WTC11 (cell line): ENCODE data around the gene NSUN7. TPM values are rescaled to one million over a fixed set of nuclear protein-coding genes. Genes with fewer than 3 reads are reported as not detected.

ENCODE experiments used
- ATAC-seq: fragments of 200-7000 bp; cut with Tn5 transposase; 2 replicates; pipeline ENCODE4 v1.10.0; 2021; ENCODE audit warnings: mild to moderate bottlenecking, moderate library complexity
- Bru-seq: library from RNA; stranded (reverse); fragments of 400-500 nt; gene quantifications from one replicate; lab custom pipeline; 2021; lab: Mats Ljungman, UMichigan
- CTCF ChIA-PET: fragments of 300-600 bp; sonication (Branson Sonifier 250); formaldehyde crosslinking; loops from one replicate; lab custom pipeline; 2021; ENCODE audit warnings: antibody characterized with exemption; lab: Charles Lee
- POLR2A ChIA-PET: fragments of 350-600 bp; sonication (Branson Sonifier 250); formaldehyde crosslinking; loops from one replicate; lab custom pipeline; 2021; ENCODE audit warnings: antibody characterized with exemption; lab: Charles Lee
- DNase-seq: peaks from one replicate; pipeline ENCODE4 v3.0.0; 2021; ENCODE audit warnings: low spot score
- H3K27ac Mint-ChIP-seq: 2 replicates; pipeline ENCODE4 v1.8.0; 2021; ENCODE audit warnings: mixed read lengths
- H3K27me3 Mint-ChIP-seq: 2 replicates; pipeline ENCODE4 v1.8.0; 2021; ENCODE audit warnings: low read depth, mild to moderate bottlenecking, moderate library complexity, mixed read lengths
- H3K36me3 Mint-ChIP-seq: 2 replicates; pipeline ENCODE4 v1.8.0; 2021; ENCODE audit warnings: mixed read lengths
- H3K4me1 Mint-ChIP-seq: 2 replicates; pipeline ENCODE4 v1.8.0; 2022; ENCODE audit warnings: mixed read lengths
- H3K4me3 Mint-ChIP-seq: 2 replicates; pipeline ENCODE4 v1.8.0; 2021; ENCODE audit warnings: mild to moderate bottlenecking, moderate library complexity, mixed read lengths
- H3K9me3 Mint-ChIP-seq: 2 replicates; pipeline ENCODE4 v1.8.0; 2021; ENCODE audit warnings: mixed read lengths
- ATF2 ChIP-seq: sonication (generic); formaldehyde crosslinking; IDR thresholded peaks from 2 replicates; pipeline ENCODE4 v1.8.1; 2022; ENCODE audit warnings: low read depth, missing genetic modification reagents, borderline replicate concordance
- CREM ChIP-seq: sonication (generic); formaldehyde crosslinking; IDR thresholded peaks from 2 replicates; pipeline ENCODE4 v1.8.1; 2022; ENCODE audit warnings: mild to moderate bottlenecking, missing genetic modification reagents, moderate library complexity
- EMX1 ChIP-seq: fragments of 250-450 bp; sonication (Bioruptor Pico); IDR thresholded peaks from 2 replicates; pipeline ENCODE4 v1.8.0; 2021; ENCODE audit warnings: mild to moderate bottlenecking
- ETV6 ChIP-seq: sonication (generic); formaldehyde crosslinking; IDR thresholded peaks from 2 replicates; pipeline ENCODE4 v1.8.1; 2022; ENCODE audit warnings: mild to moderate bottlenecking, missing genetic modification reagents
- FOXJ3 ChIP-seq: sonication (generic); formaldehyde crosslinking; IDR thresholded peaks from 2 replicates; pipeline ENCODE4 v1.9.0; 2021; ENCODE audit warnings: missing genetic modification reagents, mild to moderate bottlenecking, borderline replicate concordance
- FOXP1 ChIP-seq: sonication (generic); formaldehyde crosslinking; IDR thresholded peaks from 2 replicates; pipeline ENCODE4 v1.8.0; 2022; ENCODE audit warnings: missing genetic modification reagents, mild to moderate bottlenecking, moderate library complexity, borderline replicate concordance
- GRHL2 ChIP-seq: fragments of 250-450 bp; sonication (Bioruptor Pico); IDR thresholded peaks from 2 replicates; pipeline ENCODE4 v1.8.0; 2022; ENCODE audit warnings: mild to moderate bottlenecking, moderate library complexity; ENCODE audit not compliant: insufficient replicate concordance, severe bottlenecking
- HMGA2 ChIP-seq: fragments of 250-450 bp; sonication (Bioruptor Pico); IDR thresholded peaks from 2 replicates; pipeline ENCODE4 v1.4.0; 2021; ENCODE audit warnings: mild to moderate bottlenecking, moderate library complexity
- JAZF1 ChIP-seq: fragments of 250-450 bp; sonication (Bioruptor Pico); IDR thresholded peaks from 2 replicates; pipeline ENCODE4 v1.9.0; 2021; ENCODE audit warnings: moderate library complexity, mild to moderate bottlenecking, inconsistent platforms
- KAT7 ChIP-seq: sonication (generic); formaldehyde crosslinking; IDR thresholded peaks from 2 replicates; pipeline ENCODE4 v1.8.1; 2023; ENCODE audit warnings: missing genetic modification reagents, mild to moderate bottlenecking, borderline replicate concordance
- MXD4 ChIP-seq: fragments of 250-450 bp; sonication (Bioruptor Pico); IDR thresholded peaks from 2 replicates; pipeline ENCODE4 v1.8.0; 2021; ENCODE audit warnings: mild to moderate bottlenecking, moderate library complexity, borderline replicate concordance
- RELA ChIP-seq: sonication (generic); formaldehyde crosslinking; IDR thresholded peaks from 2 replicates; pipeline ENCODE4 v1.8.1; 2022; ENCODE audit warnings: missing genetic modification reagents, mild to moderate bottlenecking, borderline replicate concordance
- SOX15 ChIP-seq: fragments of 250-450 bp; sonication (Bioruptor Pico); IDR thresholded peaks from 2 replicates; pipeline ENCODE4 v1.9.0; 2021; ENCODE audit warnings: mild to moderate bottlenecking
- TEAD4 ChIP-seq: sonication (generic); formaldehyde crosslinking; IDR thresholded peaks from 2 replicates; pipeline ENCODE4 v1.8.0; 2022; ENCODE audit warnings: mild to moderate bottlenecking, missing genetic modification reagents
- ZNF317 ChIP-seq: sonication (generic); formaldehyde crosslinking; IDR thresholded peaks from 2 replicates; pipeline ENCODE4 v1.8.1; 2023; ENCODE audit warnings: low read depth, mild to moderate bottlenecking, moderate library complexity, missing genetic modification reagents, borderline replicate concordance
- ZNF416 ChIP-seq: fragments of 250-450 bp; sonication (Bioruptor Pico); IDR thresholded peaks from 2 replicates; pipeline ENCODE4 v1.9.0; 2021; ENCODE audit warnings: mild to moderate bottlenecking, inconsistent platforms
- ZNF423 ChIP-seq: fragments of 250-450 bp; sonication (Bioruptor Pico); IDR thresholded peaks from 2 replicates; pipeline ENCODE4 v2.1.2; 2022; ENCODE audit warnings: mild to moderate bottlenecking, moderate library complexity
- long read RNA-seq, 3 experiments: library from RNA in 1 of 3; library from capped mRNA in 1 of 3; library from polyadenylated mRNA in 1 of 3; unstranded in 2 of 3; stranded (forward) in 1 of 3; transcript quantifications; one replicate each; pipeline ENCODE4 v2.0.0, GENCODE V29; 2021
- total RNA-seq: library from RNA; stranded (reverse); gene quantifications from 3 replicates; pipeline ENCODE4 v1.2.3, GENCODE V29; 2021
- TF ChIP-seq, protein P1 (sequence below): sonication (generic); formaldehyde crosslinking; IDR thresholded peaks from 2 replicates; pipeline ENCODE4 v1.8.0; 2023; ENCODE audit warnings: missing genetic modification reagents
- TF ChIP-seq, protein P2 (sequence below): fragments of 250-450 bp; sonication (Bioruptor Pico); conservative IDR thresholded peaks from 2 replicates; pipeline ENCODE4 v1.9.0; 2021; ENCODE audit warnings: mild to moderate bottlenecking
- TF ChIP-seq, protein P3 (sequence below): sonication (generic); formaldehyde crosslinking; IDR thresholded peaks from 2 replicates; pipeline ENCODE4 v1.8.0; 2022; ENCODE audit warnings: missing genetic modification reagents
- TF ChIP-seq, protein P4 (sequence below): sonication (generic); formaldehyde crosslinking; IDR thresholded peaks from 2 replicates; pipeline ENCODE4 v1.8.1; 2023; ENCODE audit warnings: mild to moderate bottlenecking, missing genetic modification reagents, moderate library complexity

Gene NSUN7, protein sequence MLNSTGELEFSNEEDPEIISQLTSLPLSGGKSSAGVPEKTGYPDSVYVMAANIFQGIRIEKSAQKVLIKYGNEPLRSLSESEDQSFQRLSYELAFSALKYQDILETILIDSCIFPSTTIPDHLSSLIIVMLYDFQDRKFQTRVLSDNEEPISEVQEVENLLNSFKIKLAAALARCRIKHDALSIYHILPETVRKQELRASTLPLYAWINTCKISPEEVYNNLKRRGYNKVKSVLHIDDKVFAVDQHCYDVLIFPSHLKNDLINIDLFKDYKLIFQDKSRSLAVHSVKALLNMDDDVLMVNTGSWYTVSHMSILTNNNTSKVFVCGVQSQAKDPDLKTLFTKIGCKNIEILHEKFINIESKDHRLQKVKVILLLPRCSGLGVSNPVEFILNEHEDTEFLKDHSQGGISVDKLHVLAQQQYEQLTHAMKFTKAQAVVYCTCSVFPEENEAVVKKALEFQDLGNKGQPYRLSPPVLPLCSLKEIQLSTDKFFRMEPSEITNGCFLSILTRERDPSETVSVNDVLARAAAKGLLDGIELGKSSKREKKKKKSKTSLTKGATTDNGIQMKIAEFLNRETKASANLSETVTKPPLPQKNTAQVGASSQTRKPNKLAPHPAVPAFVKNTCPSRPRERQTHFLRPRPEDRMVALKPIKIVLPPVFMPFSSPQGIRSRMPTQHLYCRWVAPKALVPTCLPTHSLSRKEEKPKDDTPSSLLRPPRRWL
- total RNA-seq (24.1 to 30.2 TPM (median 28.9 TPM) in 3 replicates), Bru-seq, nascent RNA (percentile 85 among the genes with signal in this experiment)
- long read RNA-seq, experiment 1, transcript NSUN7-206 (6 exons, 1,759 nt) = minor isoform, 13 of 98 reads
- long read RNA-seq, experiment 1, transcript NSUN7-202 (12 exons, 3,698 nt) = major isoform, 16 of 98 reads
- long read RNA-seq, experiment 1, transcript NSUN7-201 (11 exons, 3,546 nt) = minor isoform, 5 of 98 reads
- long read RNA-seq, experiment 1, partial matches to known transcripts = 25 of 98 reads
- long read RNA-seq, experiment 1, other reads (novel, unspliced or antisense) = 39 of 98 reads
- long read RNA-seq, experiment 2, transcript NSUN7-202 (12 exons, 3,698 nt) = minor isoform, 5 of 53 reads
- long read RNA-seq, experiment 2, transcript NSUN7-206 (6 exons, 1,759 nt) = major isoform, 15 of 53 reads
- long read RNA-seq, experiment 2, partial matches to known transcripts = 16 of 53 reads
- long read RNA-seq, experiment 2, other reads (novel, unspliced or antisense) = 16 of 53 reads
- long read RNA-seq, experiment 3, transcript NSUN7-206 (6 exons, 1,759 nt) = major isoform, 6 of 13 reads
- long read RNA-seq, experiment 3, partial matches to known transcripts = 3 of 13 reads
- long read RNA-seq, experiment 3, other reads (novel, unspliced or antisense) = 4 of 13 reads

- Mint-ChIP-seq H3K4me1 (peaks cover 27% of the 10 kb centered on the region), H3K9me3 (peaks cover 16% of the 10 kb centered on the region), H3K36me3 (peaks cover 31% of the 10 kb centered on the region), H3K27me3 (no peaks in the 10 kb centered on the region; the same call in 1 of the 2 replicates), H3K27ac (peak within 1 kb of the TSS; percentile 95), H3K4me3 (peak within 1 kb of the TSS; percentile 90)
- CTCF ChIA-PET = interaction anchor here (0.6 to 2.0 kb wide), 5 partner anchors 31 to 464 kb away, joined by 3 to 15 read pairs (median 3); partner anchors contain the start of gene APBB2
- DNase-seq (peak; percentile 95), ATAC-seq (peak; percentile 85)
- POLR2A ChIA-PET = interaction anchor here (1.4 kb wide), 1 partner anchor 467 kb away, joined by 4 read pairs; no protein-coding TSS in a partner anchor
- peak; percentile 73 for TF ChIP-seq CREM (CRISPR knock-in tag)
- TF ChIP-seq, protein P1, sequence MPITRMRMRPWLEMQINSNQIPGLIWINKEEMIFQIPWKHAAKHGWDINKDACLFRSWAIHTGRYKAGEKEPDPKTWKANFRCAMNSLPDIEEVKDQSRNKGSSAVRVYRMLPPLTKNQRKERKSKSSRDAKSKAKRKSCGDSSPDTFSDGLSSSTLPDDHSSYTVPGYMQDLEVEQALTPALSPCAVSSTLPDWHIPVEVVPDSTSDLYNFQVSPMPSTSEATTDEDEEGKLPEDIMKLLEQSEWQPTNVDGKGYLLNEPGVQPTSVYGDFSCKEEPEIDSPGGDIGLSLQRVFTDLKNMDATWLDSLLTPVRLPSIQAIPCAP (CRISPR knock-in tag) = no peak
- TF ChIP-seq HMGA2 (CRISPR knock-in tag) = no peak
- TF ChIP-seq ETV6 (CRISPR knock-in tag) = peak; percentile 86
- TF ChIP-seq GRHL2 (CRISPR knock-in tag) = no peak
- TF ChIP-seq, protein P2, sequence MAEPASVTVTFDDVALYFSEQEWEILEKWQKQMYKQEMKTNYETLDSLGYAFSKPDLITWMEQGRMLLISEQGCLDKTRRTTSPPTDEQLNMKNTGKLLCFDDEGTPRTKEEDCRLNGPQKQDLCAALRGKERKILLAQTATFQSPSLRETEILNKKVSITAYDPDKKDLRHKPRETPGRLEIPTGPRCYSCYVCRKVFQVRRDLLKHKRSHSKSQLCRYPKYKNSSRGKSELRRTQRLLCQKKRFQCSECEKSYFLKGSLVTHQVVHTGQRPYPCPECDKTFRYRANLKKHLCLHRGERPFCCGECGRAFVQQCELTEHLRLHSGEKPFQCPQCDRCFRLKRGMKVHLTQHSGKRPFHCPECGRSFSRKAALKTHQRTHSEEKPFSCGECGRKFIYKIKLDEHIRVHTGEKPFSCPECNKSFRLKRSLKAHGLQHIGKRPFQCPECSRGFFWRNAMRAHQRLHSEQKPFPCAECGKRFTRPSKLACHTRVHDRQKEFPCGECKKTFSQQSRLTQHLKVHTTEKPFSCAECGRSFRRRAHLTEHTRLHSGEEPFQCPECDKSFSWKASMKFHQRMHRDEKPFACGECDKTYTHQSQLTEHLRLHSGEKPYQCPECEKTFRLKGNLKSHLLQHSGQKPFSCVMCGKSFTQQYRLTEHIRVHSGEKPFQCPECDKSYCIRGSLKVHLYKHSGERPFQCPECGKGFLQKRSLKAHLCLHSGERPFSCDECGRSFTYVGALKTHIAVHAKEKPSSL (CRISPR knock-in tag) = no peak
- TF ChIP-seq ZNF416 = no peak
- TF ChIP-seq MXD4 (CRISPR knock-in tag) = no peak
- TF ChIP-seq SOX15 = no peak
- no peak for TF ChIP-seq ZNF423 (CRISPR knock-in tag)
- TF ChIP-seq FOXJ3 (CRISPR knock-in tag) = no peak
- no peak for TF ChIP-seq EMX1 (CRISPR knock-in tag)
- TF ChIP-seq RELA = no peak; the same call in 1 of the 2 replicates
- TF ChIP-seq, protein P3, sequence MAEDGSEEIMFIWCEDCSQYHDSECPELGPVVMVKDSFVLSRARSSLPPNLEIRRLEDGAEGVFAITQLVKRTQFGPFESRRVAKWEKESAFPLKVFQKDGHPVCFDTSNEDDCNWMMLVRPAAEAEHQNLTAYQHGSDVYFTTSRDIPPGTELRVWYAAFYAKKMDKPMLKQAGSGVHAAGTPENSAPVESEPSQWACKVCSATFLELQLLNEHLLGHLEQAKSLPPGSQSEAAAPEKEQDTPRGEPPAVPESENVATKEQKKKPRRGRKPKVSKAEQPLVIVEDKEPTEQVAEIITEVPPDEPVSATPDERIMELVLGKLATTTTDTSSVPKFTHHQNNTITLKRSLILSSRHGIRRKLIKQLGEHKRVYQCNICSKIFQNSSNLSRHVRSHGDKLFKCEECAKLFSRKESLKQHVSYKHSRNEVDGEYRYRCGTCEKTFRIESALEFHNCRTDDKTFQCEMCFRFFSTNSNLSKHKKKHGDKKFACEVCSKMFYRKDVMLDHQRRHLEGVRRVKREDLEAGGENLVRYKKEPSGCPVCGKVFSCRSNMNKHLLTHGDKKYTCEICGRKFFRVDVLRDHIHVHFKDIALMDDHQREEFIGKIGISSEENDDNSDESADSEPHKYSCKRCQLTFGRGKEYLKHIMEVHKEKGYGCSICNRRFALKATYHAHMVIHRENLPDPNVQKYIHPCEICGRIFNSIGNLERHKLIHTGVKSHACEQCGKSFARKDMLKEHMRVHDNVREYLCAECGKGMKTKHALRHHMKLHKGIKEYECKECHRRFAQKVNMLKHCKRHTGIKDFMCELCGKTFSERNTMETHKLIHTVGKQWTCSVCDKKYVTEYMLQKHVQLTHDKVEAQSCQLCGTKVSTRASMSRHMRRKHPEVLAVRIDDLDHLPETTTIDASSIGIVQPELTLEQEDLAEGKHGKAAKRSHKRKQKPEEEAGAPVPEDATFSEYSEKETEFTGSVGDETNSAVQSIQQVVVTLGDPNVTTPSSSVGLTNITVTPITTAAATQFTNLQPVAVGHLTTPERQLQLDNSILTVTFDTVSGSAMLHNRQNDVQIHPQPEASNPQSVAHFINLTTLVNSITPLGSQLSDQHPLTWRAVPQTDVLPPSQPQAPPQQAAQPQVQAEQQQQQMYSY = peak; percentile 100
- no peak; the same call in none of the 2 replicates for TF ChIP-seq TEAD4
- TF ChIP-seq KAT7 = peak; percentile 86; the same call in 1 of the 2 replicates
- TF ChIP-seq FOXP1 (CRISPR knock-in tag) = peak; percentile 94
- TF ChIP-seq ZNF317 (CRISPR knock-in tag) = 0 out of 2 replicates have a peak, but pooled peaks have one; percentile 38
- TF ChIP-seq JAZF1 = no peak
- TF ChIP-seq ATF2 = no peak
- TF ChIP-seq, protein P4, sequence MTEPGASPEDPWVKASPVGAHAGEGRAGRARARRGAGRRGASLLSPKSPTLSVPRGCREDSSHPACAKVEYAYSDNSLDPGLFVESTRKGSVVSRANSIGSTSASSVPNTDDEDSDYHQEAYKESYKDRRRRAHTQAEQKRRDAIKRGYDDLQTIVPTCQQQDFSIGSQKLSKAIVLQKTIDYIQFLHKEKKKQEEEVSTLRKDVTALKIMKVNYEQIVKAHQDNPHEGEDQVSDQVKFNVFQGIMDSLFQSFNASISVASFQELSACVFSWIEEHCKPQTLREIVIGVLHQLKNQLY (CRISPR knock-in tag) = no peak; the same call in none of the 2 replicates
These were observed at the start of gene NSUN7 for GRCh38 chr4:40749717-40750460. NSUN7 (plus strand) TSS chr4:40749955; CDS start chr4:40750694, 739 bp downstream.
